ENCODE data around the gene IFNA4.
"Not testable (repeated sequence)": the region's sequence is repeated elsewhere in the genome, so short reads cannot be mapped to it uniquely, and the experiment has no call there.

Gene IFNA4

DNA sequence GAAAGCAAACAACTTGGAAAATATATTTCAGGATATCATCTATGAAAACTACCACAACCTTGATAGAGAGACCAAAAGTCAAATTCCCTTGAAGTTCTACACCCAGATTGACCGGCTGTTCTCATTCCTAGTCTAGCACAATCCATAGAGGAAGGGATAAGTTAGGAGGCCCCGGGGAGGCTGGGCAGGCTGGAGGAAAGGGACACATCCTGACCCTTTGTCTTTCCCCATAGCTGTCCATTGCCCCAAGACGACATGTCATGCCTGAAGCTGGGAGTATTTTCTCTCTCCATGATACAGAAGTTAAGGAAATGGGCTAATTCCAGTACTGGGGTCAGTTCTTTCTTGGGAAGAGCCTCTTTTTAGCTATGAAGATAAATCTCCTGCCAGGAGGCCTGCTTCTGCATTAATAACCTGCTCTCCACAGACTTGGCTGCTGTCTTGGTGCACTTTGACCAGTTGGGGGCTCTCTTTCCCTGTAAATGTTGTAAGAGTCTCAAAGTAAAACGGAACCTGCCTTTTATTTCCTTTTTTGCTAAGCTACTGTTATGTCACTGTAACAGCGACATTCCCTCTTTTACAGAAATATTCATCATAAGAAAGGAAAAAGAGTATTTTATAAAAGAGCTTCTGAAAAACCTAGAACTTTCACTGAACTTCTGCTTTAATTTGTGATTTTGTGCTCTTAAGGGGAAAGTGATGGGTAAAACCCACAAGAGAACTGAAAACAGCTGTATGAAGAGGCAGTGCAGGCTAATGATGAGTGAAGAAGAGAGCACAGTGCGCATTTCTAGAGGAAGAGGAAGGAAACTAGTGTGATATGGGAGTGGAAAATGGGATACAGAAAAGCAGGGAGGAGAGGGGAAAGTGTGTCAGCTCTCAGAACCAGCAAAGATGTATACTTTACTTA is 7.7 kb upstream of the IFNA4 start:
- H3K9me3 Mint-ChIP-seq, H3K27ac Mint-ChIP-seq: not testable (repeated sequence)
- peaks cover 17% of the 10 kb centered on the region for H3K27me3 Mint-ChIP-seq

GRCh38 chr9:21182810-21183736 is 4.3 kb downstream of the IFNA4 start:
- DNase-seq; H3K27ac Mint-ChIP-seq; H3K4me3 Mint-ChIP-seq; H3K36me3 Mint-ChIP-seq (ENCODE audit: low read depth); H3K27me3 Mint-ChIP-seq; H3K4me1 Mint-ChIP-seq (ENCODE audit: low read depth); H3K9me3 Mint-ChIP-seq: not testable (repeated sequence)

More for the DNA sequence above, 7.7 kb upstream of the IFNA4 start:
- not testable (repeated sequence) for H3K4me1 Mint-ChIP-seq (ENCODE audit: low read depth); DNase-seq; H3K36me3 Mint-ChIP-seq (ENCODE audit: low read depth)
- H3K4me3 Mint-ChIP-seq = peak overlapping the region; percentile 45

DNA sequence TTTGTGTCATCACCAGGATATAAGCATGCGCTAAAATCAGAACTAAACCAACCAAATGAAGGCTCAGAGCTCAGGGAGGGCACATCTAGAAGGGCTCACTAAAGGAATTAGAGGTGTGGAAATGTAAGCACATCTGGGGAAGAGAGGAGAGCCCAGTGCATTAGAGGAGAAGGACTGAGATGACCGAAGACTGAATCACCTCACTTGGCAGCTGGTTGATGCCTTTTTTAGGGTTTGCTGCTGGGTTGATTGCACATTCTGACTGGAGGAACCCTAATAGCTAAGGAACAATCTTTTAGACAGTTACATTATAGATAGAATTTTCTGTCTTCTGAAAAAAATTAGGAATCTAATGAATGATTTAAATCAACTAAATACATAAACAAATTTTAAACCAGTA is 12.7 kb downstream of the IFNA4 start:
- Mint-ChIP-seq H3K9me3 (no peaks in the 10 kb centered on the region), H3K4me1 (ENCODE audit: low read depth) (peaks cover 2% of the 10 kb centered on the region), H3K4me3 (no peak overlapping the region), H3K36me3 (ENCODE audit: low read depth) (no peaks in the 10 kb centered on the region), H3K27ac (no peak overlapping the region), H3K27me3 (no peaks in the 10 kb centered on the region)
- no peak for DNase-seq

DNA sequence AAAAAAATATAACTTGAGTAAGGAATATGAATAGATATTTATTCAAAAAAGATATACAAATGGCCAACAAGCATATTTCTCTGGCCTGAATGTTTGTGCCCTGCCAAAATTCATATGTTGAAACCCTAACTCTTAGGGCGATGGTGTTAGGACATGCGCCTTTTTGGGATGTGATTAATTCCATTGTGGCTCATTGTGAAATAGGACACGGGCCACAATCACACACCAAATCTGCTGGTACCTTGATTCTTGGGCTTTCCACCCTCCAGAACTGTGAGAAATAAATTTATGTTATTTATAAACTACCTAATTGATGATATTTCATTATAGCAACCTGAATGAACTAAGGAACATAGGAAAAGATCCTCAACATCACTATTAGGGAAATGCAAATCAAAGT is 15.2 kb downstream of the IFNA4 start:
- no peaks in the 10 kb centered on the region for H3K9me3 Mint-ChIP-seq
- no peak overlapping the region for H3K4me3 Mint-ChIP-seq
- H3K27me3 Mint-ChIP-seq = no peaks in the 10 kb centered on the region
- H3K27ac Mint-ChIP-seq = no peak overlapping the region
- DNase-seq = no peak
- H3K4me1 Mint-ChIP-seq (ENCODE audit: low read depth) = peaks cover 2% of the 10 kb centered on the region
- no peaks in the 10 kb centered on the region for H3K36me3 Mint-ChIP-seq (ENCODE audit: low read depth)

DNA sequence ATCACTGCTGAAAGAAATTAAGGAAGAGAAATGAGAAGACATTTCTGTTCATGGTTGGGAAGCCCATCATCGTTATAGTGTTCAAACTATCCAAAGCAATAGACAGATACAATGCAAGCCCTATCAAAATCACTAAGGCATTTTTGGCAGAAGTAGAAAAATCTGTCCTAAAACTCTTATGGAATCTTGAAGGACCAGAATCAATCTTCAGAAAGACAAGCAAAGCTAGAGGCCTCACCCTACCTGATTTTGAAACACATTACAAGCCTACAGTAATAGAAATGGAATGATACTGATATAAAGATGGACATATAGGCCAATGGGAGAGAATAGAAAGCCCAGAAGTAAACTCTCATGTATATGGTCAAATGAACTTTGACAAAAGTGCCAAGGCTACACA is 16.0 kb downstream of the IFNA4 start:
- Mint-ChIP-seq H3K9me3 (no peaks in the 10 kb centered on the region), H3K27ac (no peak overlapping the region), H3K36me3 (ENCODE audit: low read depth) (no peaks in the 10 kb centered on the region), H3K4me1 (ENCODE audit: low read depth) (peaks cover 2% of the 10 kb centered on the region), H3K4me3 (no peak overlapping the region), H3K27me3 (no peaks in the 10 kb centered on the region)
- DNase-seq = no peak

DNA sequence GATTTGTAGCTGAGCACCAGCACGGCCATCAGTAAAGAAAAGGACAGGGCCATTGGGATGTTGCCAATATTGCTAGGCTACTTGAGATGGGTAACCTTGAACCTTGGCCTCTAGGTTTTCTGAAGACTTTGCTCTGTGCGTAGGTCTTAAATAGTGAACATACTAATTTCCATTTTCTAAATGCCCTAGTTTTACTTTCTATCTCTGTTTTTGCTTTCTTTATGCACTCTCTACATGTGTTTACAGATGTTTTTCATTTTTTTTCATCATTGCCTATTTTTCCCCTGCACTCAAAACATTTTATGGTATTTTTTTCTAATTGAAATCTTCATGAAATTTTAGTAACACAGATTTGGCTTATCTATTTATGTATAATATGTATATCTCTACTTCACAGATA is 20.8 kb downstream of the IFNA4 start, which contains the start of gene IFNA21:
Gene IFNA21, minus strand, starts transcription at position 101 of the 400 bp plus-strand sequence. Its CDS starts 48 bp downstream, at position 53.
- DNase-seq; H3K9me3 Mint-ChIP-seq; H3K27me3 Mint-ChIP-seq; H3K27ac Mint-ChIP-seq; H3K36me3 Mint-ChIP-seq (ENCODE audit: low read depth); H3K4me3 Mint-ChIP-seq: not testable (repeated sequence)
- peaks cover 13% of the 10 kb centered on the region for H3K4me1 Mint-ChIP-seq (ENCODE audit: low read depth)

- Mint-ChIP-seq H3K36me3 (ENCODE audit: low read depth) (no peaks in the 10 kb centered on the region), H3K9me3 (no peaks in the 10 kb centered on the region), H3K4me1 (ENCODE audit: low read depth) (peaks cover 21% of the 10 kb centered on the region), H3K27me3 (no peaks in the 10 kb centered on the region), H3K4me3 (no peak overlapping the region), H3K27ac (no peak overlapping the region)
- no peak for DNase-seq
Measured at GRCh38 chr9:21165516-21165915, 21.9 kb downstream of the IFNA4 start.

DNA sequence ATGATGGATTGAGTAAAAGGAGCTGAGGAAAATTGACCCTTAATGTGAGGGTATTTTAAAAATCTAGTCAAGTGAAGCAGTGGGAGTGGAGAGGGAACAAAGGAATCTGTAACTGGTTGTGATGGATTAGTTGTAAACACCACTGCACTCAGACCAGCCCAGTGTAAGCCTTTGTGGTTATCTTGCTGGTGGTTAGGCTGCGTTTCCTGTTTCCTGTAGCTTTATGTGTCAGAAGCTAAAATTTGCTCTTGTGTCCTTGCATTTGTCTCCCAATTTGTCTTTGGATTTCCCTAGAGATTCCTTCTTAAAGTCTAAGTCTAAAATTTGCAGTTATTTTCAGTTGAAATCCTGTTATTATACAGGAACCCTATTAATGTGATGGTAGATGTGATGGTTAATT is 27.2 kb downstream of the IFNA4 start:
- H3K36me3 Mint-ChIP-seq (ENCODE audit: low read depth) = no peaks in the 10 kb centered on the region
- peaks cover 32% of the 10 kb centered on the region for H3K4me1 Mint-ChIP-seq (ENCODE audit: low read depth)
- H3K4me3 Mint-ChIP-seq = no peak overlapping the region
- H3K27ac Mint-ChIP-seq = no peak overlapping the region
- H3K27me3 Mint-ChIP-seq = no peaks in the 10 kb centered on the region
- DNase-seq = no peak
- H3K9me3 Mint-ChIP-seq = no peaks in the 10 kb centered on the region

- no peak overlapping the region for H3K4me3 Mint-ChIP-seq
- no peak for DNase-seq
- no peak overlapping the region for H3K27ac Mint-ChIP-seq
- H3K9me3 Mint-ChIP-seq = no peaks in the 10 kb centered on the region
- H3K4me1 Mint-ChIP-seq (ENCODE audit: low read depth) = peaks cover 17% of the 10 kb centered on the region
- H3K36me3 Mint-ChIP-seq (ENCODE audit: low read depth) = no peaks in the 10 kb centered on the region
- peaks cover 10% of the 10 kb centered on the region for H3K27me3 Mint-ChIP-seq
Measured at GRCh38 chr9:21155501-21155900, 31.9 kb downstream of the IFNA4 start.

GRCh38 chr9:21154018-21154608 is 33.3 kb downstream of the IFNA4 start:
- Mint-ChIP-seq H3K4me1 (ENCODE audit: low read depth) (peaks cover 8% of the 10 kb centered on the region), H3K27ac (no peak overlapping the region), H3K4me3 (no peak overlapping the region), H3K27me3 (peaks cover 12% of the 10 kb centered on the region), H3K36me3 (ENCODE audit: low read depth) (no peaks in the 10 kb centered on the region), H3K9me3 (peaks cover under 1% of the 10 kb centered on the region)
- DNase-seq = no peak

- Mint-ChIP-seq H3K4me3 (no peak overlapping the region), H3K27ac (no peak overlapping the region), H3K36me3 (ENCODE audit: low read depth) (no peaks in the 10 kb centered on the region), H3K4me1 (ENCODE audit: low read depth) (peaks cover 6% of the 10 kb centered on the region), H3K9me3 (peaks cover 6% of the 10 kb centered on the region), H3K27me3 (peaks cover 12% of the 10 kb centered on the region)
- DNase-seq = no peak
Measured at GRCh38 chr9:21153336-21154017, 33.9 kb downstream of the IFNA4 start.

DNA sequence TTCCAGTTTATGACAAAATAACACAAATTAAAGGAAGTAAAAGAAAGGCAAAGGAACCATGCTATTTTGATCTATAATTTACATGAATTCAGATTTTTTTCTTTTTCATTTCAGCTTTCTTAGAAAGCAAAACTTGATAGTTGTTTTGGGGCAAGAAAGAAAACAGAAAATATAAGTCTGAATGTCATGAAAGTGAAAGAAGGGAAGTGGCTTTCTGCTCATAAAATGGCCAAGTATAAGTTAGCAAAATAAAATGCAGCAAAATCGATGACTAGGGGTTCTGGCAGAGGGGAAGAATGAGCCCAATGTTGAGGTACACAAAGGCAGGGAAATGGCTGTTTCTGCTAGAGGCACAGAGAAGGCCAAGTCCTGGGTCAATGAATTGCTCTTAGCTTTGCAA is 42.8 kb downstream of the IFNA4 start:
- DNase-seq = no peak
- Mint-ChIP-seq H3K9me3 (peaks cover 9% of the 10 kb centered on the region), H3K4me3 (no peak overlapping the region), H3K4me1 (ENCODE audit: low read depth) (peaks cover 23% of the 10 kb centered on the region), H3K27me3 (no peaks in the 10 kb centered on the region), H3K27ac (no peak overlapping the region), H3K36me3 (ENCODE audit: low read depth) (no peaks in the 10 kb centered on the region)

DNA sequence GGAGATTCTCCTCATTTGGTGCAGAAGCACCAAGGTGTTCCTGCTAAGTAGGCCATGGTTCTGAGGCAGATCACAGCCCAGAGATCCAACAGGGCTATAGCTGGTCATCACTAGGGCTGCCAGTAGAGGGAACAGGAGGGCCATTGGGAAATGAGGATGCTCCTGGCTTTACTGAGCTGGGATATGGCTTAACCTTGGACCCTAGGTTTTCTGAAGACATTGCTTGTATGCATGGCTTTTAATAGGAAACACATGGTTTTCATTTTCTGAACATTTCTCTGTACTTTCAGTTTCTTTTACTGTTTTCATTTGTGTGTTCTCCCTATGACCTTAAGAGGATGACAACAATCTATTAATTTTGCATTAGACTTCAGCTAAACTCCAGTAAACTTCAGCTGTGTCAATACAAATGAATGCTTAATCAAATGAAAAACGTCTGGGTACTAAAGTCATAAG is 45.9 kb downstream of the IFNA4 start, which contains the start of gene IFNW1:
Gene IFNW1, minus strand, starts transcription at position 406 of the 456 bp plus-strand sequence. Its CDS starts 262 bp downstream, at position 144.
- no peak for DNase-seq
- Mint-ChIP-seq H3K4me1 (ENCODE audit: low read depth) (peaks cover 23% of the 10 kb centered on the region), H3K36me3 (ENCODE audit: low read depth) (no peaks in the 10 kb centered on the region), H3K27ac (no peak within 1 kb of the TSS), H3K9me3 (no peaks in the 10 kb centered on the region), H3K4me3 (no peak within 1 kb of the TSS), H3K27me3 (no peaks in the 10 kb centered on the region)

GRCh38 chr9:21137020-21137419 is 50.4 kb downstream of the IFNA4 start:
- DNase-seq = no peak
- Mint-ChIP-seq H3K4me1 (ENCODE audit: low read depth) (peaks cover 6% of the 10 kb centered on the region), H3K36me3 (ENCODE audit: low read depth) (no peaks in the 10 kb centered on the region), H3K27me3 (no peaks in the 10 kb centered on the region), H3K4me3 (no peak overlapping the region), H3K9me3 (no peaks in the 10 kb centered on the region), H3K27ac (no peak overlapping the region)

Data from activated T-cell treated with anti-CD3 and anti-CD28 coated beads, Interleukin-2, amount 50 U/mL, for 24 hours (primary cell).